Measurements from ENCODE around the gene PHETA2. TPM values are rescaled to one million over a fixed set of nuclear protein-coding genes. Genes with fewer than 3 reads are reported as not detected.

PHETA2 gene
- total RNA-seq, 2 experiments from 2014 or later = 0.74 to 0.86 TPM

DNA sequence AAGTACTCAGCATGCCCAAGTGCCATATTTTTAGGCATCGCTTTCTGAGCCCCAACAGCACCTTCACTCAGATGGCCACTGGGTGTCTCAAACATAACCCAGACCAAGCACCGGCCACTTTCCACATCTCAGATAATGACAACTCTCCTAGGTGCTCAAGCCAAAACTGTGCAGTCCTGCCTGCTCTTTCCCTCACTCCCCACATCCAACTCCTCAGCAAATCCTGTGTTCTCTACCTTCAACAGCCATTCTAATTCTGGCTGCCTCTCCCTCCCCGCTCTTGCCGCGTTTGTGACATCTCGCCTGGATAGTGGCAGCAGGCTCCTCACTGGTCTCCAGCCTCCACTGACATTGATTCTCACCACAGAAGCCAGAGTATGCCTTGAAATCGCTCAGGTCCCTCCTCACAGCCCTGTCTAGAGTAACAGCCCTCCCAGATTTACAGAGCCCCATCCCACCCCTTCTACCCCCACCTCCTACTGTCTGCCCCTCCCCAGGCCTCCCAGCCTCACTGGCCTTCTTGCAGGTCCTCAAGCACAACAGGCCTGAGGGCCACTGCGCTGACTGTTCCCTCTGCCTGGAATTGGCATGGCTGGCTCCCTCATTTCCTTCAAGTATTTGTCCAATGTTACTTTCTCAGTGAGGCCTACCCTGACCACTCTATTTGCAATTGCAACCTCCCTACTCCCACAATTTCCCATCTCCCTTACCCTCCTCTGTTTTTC is 1.3 kb upstream of the PHETA2 start:
- H3K27me3 Mint-ChIP-seq (ENCODE audit: low read depth) = no peaks in the 10 kb centered on the region
- H3K4me1 Mint-ChIP-seq (ENCODE audit: low read depth) = peaks cover 34% of the 10 kb centered on the region
- peaks cover 1% of the 10 kb centered on the region for H3K36me3 Mint-ChIP-seq (ENCODE audit: low read depth)
- H3K4me3 Mint-ChIP-seq = peak overlapping the region; percentile 56
- DNase-seq = no peak
- no peak overlapping the region for H3K27ac Mint-ChIP-seq
- intact Hi-C loops (cut with micrococcal nuclease) = loop anchor here (5.0 kb wide), 4 partner anchors 250 to 385 kb away; partner anchors contain the start of gene SNU13
- no peaks in the 10 kb centered on the region for H3K9me3 Mint-ChIP-seq
- CTCF ChIA-PET = no interaction called here

DNA sequence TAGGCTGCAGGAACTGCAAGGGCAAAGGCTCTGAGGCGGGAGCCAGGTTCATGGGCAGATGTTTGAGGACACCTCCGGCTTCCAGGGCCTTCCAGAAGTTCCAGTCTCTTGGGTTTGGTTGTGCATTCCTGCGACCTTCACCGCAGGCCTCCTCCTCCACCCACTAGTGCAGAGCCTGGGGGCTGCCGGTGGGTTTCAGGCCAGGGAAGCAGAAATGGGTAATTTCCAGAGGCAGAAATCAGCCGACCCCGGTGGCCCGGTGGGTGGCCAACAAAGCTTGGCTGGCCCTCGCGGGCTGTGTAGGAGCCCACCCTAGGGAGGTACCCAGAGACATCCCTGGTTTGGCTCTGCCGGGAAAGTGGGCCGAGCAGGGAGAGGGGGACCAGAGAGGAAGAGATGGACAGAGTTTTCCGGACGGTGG is 417 bp upstream of the PHETA2 start:
- intact Hi-C loops (cut with micrococcal nuclease) = loop anchor here (1.0 to 5.0 kb wide), 5 partner anchors 107 to 386 kb away; partner anchors contain the start of gene SNU13
- Mint-ChIP-seq H3K4me3 (peak overlapping the region; percentile 56), H3K4me1 (ENCODE audit: low read depth) (peaks cover 35% of the 10 kb centered on the region), H3K9me3 (no peaks in the 10 kb centered on the region), H3K27ac (no peak overlapping the region), H3K36me3 (ENCODE audit: low read depth) (no peaks in the 10 kb centered on the region), H3K27me3 (ENCODE audit: low read depth) (no peaks in the 10 kb centered on the region)
- DNase-seq = no peak
- CTCF ChIA-PET = interaction anchor here (3.0 kb wide), 1 partner anchor 108 kb away, joined by 16 read pairs; no protein-coding TSS in a partner anchor

DNA sequence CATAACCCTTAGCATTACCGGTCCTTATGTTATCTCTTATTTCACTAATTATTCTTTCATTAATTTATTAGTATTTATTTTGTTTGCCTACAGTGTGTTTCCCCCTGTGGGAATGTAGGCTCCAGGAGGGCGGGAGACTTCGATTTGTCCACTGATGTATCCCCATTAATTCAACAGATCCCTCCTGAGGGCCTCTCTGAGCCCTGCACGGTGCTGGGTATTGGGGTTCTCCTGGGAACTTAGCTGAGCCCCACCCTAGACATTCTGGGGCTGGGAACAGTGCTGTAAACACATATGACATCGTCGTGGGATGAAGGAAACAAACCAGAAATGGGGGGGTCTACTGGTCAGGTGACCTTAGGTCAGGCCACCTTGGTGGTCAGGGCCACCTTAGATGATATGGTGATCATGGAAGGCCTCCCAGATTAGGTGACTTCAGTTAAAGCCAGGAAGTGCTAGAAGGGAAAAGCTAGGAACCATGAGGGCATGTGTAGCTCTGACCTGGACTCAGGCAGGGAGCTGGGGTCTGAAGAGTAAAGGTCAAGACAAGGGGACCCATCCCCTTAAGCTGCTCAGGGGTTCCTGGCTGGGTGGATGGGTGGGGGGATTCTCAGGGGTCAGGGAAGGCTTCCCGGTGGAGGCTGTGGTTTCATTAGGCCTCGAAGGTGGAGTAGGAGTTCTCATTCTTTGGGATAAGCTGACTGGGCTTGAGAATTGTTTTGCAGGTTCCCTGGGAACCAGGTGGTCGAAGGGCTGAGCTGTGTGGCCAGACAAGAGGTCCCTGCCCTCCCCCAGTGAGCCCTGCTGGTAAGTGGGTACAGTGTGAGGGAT is 1.0 kb downstream of the PHETA2 start:
- CTCF ChIA-PET = interaction anchor here (0.7 to 3.0 kb wide), 6 partner anchors 15 to 369 kb away, joined by 3 to 16 read pairs (median 4); no protein-coding TSS in a partner anchor

DNA sequence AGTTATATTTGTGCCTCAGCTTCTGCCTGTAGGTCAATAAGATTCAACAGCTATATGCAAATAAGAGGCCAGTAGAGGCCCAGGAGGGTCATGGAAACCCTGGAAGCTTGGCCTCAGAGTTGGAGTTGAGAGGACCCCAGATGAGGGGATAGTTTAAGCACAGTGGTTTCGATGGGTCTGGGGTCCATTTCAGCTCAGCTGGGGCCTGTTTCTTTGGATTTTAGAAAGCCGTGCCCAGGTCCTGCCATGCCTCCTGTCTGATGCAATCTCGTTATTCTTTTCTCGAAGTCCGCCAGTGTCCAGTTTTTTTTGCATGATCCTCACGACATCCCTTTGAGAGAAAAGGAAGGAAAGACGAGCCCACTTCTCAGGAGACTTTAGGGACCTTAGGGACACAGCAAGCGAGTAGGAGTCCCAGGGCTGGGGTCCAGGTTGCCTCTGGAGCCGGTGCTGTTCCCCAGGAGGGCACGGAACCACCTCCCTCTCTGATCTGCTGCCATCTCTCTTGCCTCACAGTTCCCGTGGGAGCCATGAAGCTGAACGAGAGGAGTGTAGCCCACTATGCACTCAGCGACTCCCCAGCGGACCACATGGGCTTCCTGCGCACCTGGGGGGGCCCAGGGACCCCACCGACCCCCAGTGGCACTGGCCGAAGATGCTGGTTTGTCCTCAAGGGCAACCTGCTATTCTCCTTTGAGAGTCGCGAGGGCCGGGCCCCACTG is 2.9 kb downstream of the PHETA2 start:
- no peak overlapping the region for H3K4me3 Mint-ChIP-seq
- no peak overlapping the region for H3K27ac Mint-ChIP-seq
- no peak for DNase-seq
- intact Hi-C loops (cut with micrococcal nuclease) = no loop called here
- no peaks in the 10 kb centered on the region for H3K27me3 Mint-ChIP-seq (ENCODE audit: low read depth)
- H3K9me3 Mint-ChIP-seq = no peaks in the 10 kb centered on the region
- peaks cover 3% of the 10 kb centered on the region for H3K36me3 Mint-ChIP-seq (ENCODE audit: low read depth)
- peaks cover 34% of the 10 kb centered on the region for H3K4me1 Mint-ChIP-seq (ENCODE audit: low read depth)
- CTCF ChIA-PET = interaction anchor here (3.0 kb wide), 1 partner anchor 111 kb away, joined by 16 read pairs; no protein-coding TSS in a partner anchor

More for the DNA sequence above, 1.0 kb downstream of the PHETA2 start:
- Mint-ChIP-seq H3K9me3 (no peaks in the 10 kb centered on the region), H3K4me1 (ENCODE audit: low read depth) (peaks cover 33% of the 10 kb centered on the region), H3K4me3 (peak overlapping the region; percentile 44), H3K27me3 (ENCODE audit: low read depth) (no peaks in the 10 kb centered on the region), H3K36me3 (ENCODE audit: low read depth) (no peaks in the 10 kb centered on the region), H3K27ac (no peak overlapping the region)
- DNase-seq = no peak
- intact Hi-C loops (cut with micrococcal nuclease) = loop anchor here (1.0 to 5.0 kb wide), 5 partner anchors 109 to 388 kb away; partner anchors contain the start of gene SNU13

DNA sequence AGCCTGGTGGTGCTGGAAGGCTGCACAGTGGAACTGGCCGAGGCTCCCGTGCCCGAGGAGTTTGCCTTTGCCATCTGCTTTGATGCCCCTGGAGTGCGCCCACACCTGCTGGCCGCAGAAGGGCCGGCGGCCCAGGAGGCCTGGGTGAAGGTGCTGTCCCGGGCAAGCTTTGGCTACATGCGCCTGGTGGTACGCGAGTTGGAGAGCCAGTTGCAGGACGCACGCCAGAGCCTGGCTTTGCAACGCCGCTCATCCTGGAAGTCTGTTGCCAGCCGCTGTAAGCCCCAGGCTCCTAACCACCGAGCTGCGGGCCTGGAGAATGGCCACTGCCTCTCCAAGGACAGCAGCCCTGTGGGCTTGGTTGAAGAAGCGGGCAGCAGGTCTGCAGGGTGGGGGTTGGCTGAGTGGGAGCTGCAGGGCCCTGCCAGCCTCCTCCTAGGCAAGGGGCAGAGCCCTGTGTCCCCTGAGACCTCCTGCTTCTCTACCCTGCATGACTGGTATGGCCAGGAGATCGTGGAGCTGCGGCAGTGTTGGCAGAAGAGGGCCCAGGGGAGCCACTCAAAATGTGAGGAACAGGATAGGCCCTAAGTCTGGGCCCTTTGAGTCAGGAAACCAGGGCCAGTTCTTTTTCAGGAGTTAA is 3.6 kb downstream of the PHETA2 start:
- Mint-ChIP-seq H3K4me3 (no peak overlapping the region), H3K27ac (peak overlapping the region; percentile 50), H3K27me3 (ENCODE audit: low read depth) (no peaks in the 10 kb centered on the region), H3K4me1 (ENCODE audit: low read depth) (peaks cover 36% of the 10 kb centered on the region), H3K36me3 (ENCODE audit: low read depth) (peaks cover 7% of the 10 kb centered on the region), H3K9me3 (no peaks in the 10 kb centered on the region)
- DNase-seq = no peak
- intact Hi-C loops (cut with micrococcal nuclease) = loop anchor here (2.0 kb wide), 1 partner anchor 131 kb away; the partner anchor contains the start of gene CENPM
- CTCF ChIA-PET = interaction anchor here (1.4 to 2.4 kb wide), 2 partner anchors 111 to 367 kb away, joined by 3 to 6 read pairs; no protein-coding TSS in a partner anchor

DNA sequence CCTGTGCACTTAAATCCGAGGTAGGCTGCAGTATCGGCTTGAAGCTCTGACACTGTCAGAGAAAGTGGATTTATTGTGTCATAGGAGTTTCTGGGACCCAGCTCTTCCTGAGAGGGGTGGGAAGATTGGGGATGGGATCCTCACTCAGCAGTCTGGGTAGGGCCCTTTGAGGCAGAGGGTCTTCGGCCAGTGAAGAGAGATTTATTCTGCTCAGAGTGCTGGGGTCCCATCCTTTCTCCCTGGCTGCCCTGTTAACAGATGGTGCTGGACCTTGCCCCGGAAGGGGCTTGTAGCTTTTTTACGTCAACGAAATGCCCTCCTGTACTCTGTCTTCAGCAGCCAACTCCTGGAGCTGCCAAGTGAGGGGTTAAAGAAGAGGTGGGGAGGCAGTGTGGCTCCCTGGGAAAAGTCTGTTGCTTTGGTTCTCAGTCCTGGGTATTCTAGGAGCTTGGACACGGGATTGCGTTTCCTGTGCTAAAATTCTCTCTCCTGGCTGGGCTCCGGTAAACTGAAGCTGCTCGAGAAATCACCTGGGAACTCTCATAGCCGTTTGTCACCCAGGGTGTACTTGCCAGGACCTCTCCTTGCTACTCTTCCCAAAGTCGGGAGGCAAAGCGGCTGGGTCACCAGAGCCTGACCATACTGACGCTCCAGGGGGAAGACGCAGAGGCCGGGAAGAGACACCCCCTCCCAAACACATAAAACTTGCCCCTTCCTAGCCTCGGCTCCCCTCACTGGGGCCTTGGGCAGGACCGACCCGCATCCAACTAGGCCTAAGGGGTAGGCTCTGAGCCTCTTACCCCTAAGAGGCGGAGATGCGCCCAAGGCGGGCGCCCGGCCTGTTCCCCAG is 4.6 kb downstream of the PHETA2 start:
- Mint-ChIP-seq H3K4me3 (peak overlapping the region; percentile 95), H3K4me1 (ENCODE audit: low read depth) (peaks cover 32% of the 10 kb centered on the region), H3K27me3 (ENCODE audit: low read depth) (no peaks in the 10 kb centered on the region), H3K36me3 (ENCODE audit: low read depth) (peaks cover 11% of the 10 kb centered on the region), H3K27ac (peak overlapping the region; percentile 96), H3K9me3 (no peaks in the 10 kb centered on the region)
- CTCF ChIA-PET = interaction anchor here (1.4 to 3.2 kb wide), 4 partner anchors 12 to 381 kb away, joined by 3 to 8 read pairs (median 6); partner anchors contain the start of gene NDUFA6
- DNase-seq = no peak
- intact Hi-C loops (cut with micrococcal nuclease) = loop anchor here (1.0 to 2.0 kb wide), 2 partner anchors 132 to 537 kb away; partner anchors contain the start of gene CENPM

DNA sequence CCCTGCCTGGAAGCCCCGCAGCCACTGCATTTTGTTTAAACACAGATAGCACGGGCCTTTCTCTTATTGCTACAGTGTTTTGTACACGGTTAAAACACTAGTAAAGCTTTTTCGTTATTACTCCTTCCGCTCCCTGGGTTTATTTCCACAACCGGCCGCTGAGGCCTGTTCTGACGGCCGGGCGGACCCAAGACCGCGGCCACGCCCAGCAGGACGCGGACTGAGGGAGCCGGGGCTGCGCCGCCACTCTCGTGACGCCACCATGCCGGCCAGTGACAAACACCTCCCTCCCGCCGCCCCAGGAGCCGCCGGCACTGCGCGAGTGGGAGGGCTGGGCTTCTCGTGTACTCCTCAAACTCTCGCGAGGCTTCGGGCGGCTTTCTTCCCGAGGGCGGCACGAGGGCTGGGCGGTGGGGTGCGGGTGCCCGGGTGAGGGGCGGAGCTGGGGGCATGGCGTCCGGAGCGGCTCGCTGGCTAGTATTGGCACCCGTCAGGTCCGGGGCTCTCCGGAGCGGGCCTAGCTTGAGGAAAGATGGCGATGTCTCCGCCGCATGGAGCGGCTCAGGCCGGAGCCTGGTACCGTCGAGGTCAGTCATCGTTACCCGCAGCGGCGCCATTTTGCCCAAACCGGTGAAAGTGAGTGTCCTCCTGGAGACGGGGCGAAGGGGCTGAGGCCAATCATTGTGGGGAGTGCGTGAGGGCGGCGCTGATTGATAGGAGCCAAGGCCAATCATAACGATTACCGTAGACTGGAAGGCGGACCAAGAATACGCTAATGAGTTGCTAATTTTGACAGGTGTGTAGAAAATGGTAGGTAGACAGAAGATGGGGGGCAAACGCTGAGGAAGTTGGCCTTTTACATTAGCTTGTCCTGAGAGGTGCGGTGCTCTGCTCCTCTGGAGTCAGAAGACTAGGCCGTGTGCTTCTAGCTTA is 5.5 kb downstream of the PHETA2 start, which contains the start of gene SMDT1:
SMDT1 (plus strand) TSS at position 382 of the 933 bp plus-strand sequence; CDS start at position 451, 69 bp downstream.
- peak within 1 kb of the TSS; percentile 95 for H3K4me3 Mint-ChIP-seq
- peaks cover 34% of the 10 kb centered on the region for H3K4me1 Mint-ChIP-seq (ENCODE audit: low read depth)
- peak; percentile 98 for DNase-seq
- intact Hi-C loops (cut with micrococcal nuclease) = loop anchor here (1.0 to 2.0 kb wide), 4 partner anchors 11 to 536 kb away; partner anchors contain the start of genes CENPM, DESI1, NDUFA6 and XRCC6
- peaks cover 16% of the 10 kb centered on the region for H3K36me3 Mint-ChIP-seq (ENCODE audit: low read depth)
- H3K27ac Mint-ChIP-seq = peak within 1 kb of the TSS; percentile 96
- no peaks in the 10 kb centered on the region for H3K9me3 Mint-ChIP-seq
- no peaks in the 10 kb centered on the region for H3K27me3 Mint-ChIP-seq (ENCODE audit: low read depth)
- CTCF ChIA-PET = interaction anchor here (0.9 to 3.2 kb wide), 6 partner anchors 11 to 382 kb away, joined by 3 to 8 read pairs (median 4); partner anchors contain the start of gene NDUFA6

DNA sequence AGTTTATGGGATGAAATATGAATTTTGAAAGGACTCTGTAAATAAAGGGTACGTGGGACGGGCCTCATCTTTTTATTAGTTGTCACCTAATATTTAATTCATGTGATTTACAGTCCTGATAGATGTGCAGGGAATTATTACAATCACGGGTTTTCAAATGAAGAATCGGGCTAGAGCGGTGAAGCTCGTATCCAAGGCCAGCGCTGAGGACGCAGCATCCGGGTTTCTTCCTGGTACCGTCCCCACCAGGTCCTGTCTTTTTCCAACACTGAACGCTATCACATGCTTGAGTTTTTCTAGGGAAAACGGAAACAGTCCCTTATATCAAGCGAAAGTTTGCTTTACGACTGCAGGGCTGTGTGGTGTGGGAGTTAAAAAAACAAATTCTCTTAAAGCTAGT is 6.2 kb downstream of the PHETA2 start:
- Mint-ChIP-seq H3K27me3 (ENCODE audit: low read depth) (no peaks in the 10 kb centered on the region), H3K4me3 (peak overlapping the region; percentile 95), H3K4me1 (ENCODE audit: low read depth) (peaks cover 32% of the 10 kb centered on the region), H3K27ac (peak overlapping the region; percentile 96), H3K36me3 (ENCODE audit: low read depth) (peaks cover 19% of the 10 kb centered on the region), H3K9me3 (no peaks in the 10 kb centered on the region)
- CTCF ChIA-PET = interaction anchor here (0.9 to 3.2 kb wide), 4 partner anchors 10 to 383 kb away, joined by 3 to 7 read pairs (median 3); no protein-coding TSS in a partner anchor
- intact Hi-C loops (cut with micrococcal nuclease) = loop anchor here (1.0 kb wide), 2 partner anchors 10 to 459 kb away; partner anchors contain the start of genes DESI1, NDUFA6 and XRCC6
- peak; percentile 36 for DNase-seq

DNA sequence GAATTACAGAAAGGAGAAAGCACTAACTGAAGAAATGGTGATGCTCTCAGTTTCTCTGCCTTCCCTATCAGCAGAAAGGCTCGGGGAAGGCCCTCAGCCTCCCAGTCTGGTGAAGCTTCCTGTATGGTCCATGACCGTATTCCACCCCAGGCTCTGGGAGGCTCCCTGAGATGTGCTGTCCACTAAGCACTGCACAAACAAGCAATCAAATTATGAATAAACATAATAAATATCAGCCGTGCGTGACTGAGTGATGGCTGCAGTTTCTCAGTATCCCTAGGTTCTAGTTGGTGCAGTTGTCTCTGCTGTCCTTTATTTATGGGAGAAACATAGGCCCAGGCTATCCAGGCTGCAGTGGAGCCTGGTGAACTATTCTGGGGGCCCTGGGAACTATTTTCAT is 9.1 kb downstream of the PHETA2 start:
- intact Hi-C loops (cut with micrococcal nuclease) = no loop called here
- Mint-ChIP-seq H3K4me1 (ENCODE audit: low read depth) (peaks cover 36% of the 10 kb centered on the region), H3K27ac (no peak overlapping the region), H3K36me3 (ENCODE audit: low read depth) (peaks cover 35% of the 10 kb centered on the region), H3K9me3 (no peaks in the 10 kb centered on the region), H3K27me3 (ENCODE audit: low read depth) (no peaks in the 10 kb centered on the region), H3K4me3 (no peak overlapping the region)
- no peak for DNase-seq
- CTCF ChIA-PET = no interaction called here
